Activated T-cell treated with anti-CD3 and anti-CD28 coated beads, Interleukin-2, amount 50 U/mL, for 24 hours (primary cell): ENCODE data around the gene MTREX.

Source experiments
- DNase-seq: peaks from one replicate; pipeline ENCODE4 v3.0.0-alpha.2; 2020
- H3K27ac Mint-ChIP-seq: 2 replicates; pipeline ENCODE4 v1.8.0; 2020; ENCODE audit warnings: mild to moderate bottlenecking, mixed read lengths
- H3K27me3 Mint-ChIP-seq: 2 replicates; pipeline ENCODE4 v1.8.0; 2020; ENCODE audit warnings: mixed read lengths
- H3K36me3 Mint-ChIP-seq: 2 replicates; pipeline ENCODE4 v1.8.0; 2020; ENCODE audit warnings: low read depth, mixed read lengths
- H3K4me1 Mint-ChIP-seq: 2 replicates; pipeline ENCODE4 v1.8.0; 2020; ENCODE audit warnings: low read depth, mixed read lengths
- H3K4me3 Mint-ChIP-seq: 2 replicates; pipeline ENCODE4 v1.8.0; 2020; ENCODE audit warnings: mild to moderate bottlenecking, moderate library complexity, mixed read lengths
- H3K9me3 Mint-ChIP-seq: 2 replicates; pipeline ENCODE4 v1.8.0; 2020; ENCODE audit warnings: mixed read lengths

The MTREX gene

GRCh38 chr5:55343107-55343506, 35.3 kb downstream of the MTREX start:
- Mint-ChIP-seq H3K36me3 (peaks cover 91% of the 10 kb centered on the region), H3K4me3 (no peak overlapping the region), H3K27ac (peak overlapping the region; percentile 5), H3K27me3 (no peaks in the 10 kb centered on the region), H3K4me1 (peaks cover 30% of the 10 kb centered on the region), H3K9me3 (no peaks in the 10 kb centered on the region)
- DNase-seq = no peak

GRCh38 chr5:55343609-55344008, 35.8 kb downstream of the MTREX start:
- Mint-ChIP-seq H3K4me3 (no peak overlapping the region), H3K27me3 (no peaks in the 10 kb centered on the region), H3K9me3 (no peaks in the 10 kb centered on the region), H3K27ac (peak overlapping the region; percentile 5), H3K4me1 (peaks cover 25% of the 10 kb centered on the region), H3K36me3 (peaks cover 92% of the 10 kb centered on the region)
- DNase-seq = no peak

- Mint-ChIP-seq H3K27ac (no peak overlapping the region), H3K9me3 (no peaks in the 10 kb centered on the region), H3K27me3 (no peaks in the 10 kb centered on the region), H3K4me1 (peaks cover 16% of the 10 kb centered on the region), H3K36me3 (peaks cover 93% of the 10 kb centered on the region), H3K4me3 (no peak overlapping the region)
- DNase-seq = peak; percentile 63
These were observed 36.7 kb downstream of the MTREX start for GRCh38 chr5:55344392-55344992.

- H3K4me3 Mint-ChIP-seq = no peak overlapping the region
- peaks cover 13% of the 10 kb centered on the region for H3K4me1 Mint-ChIP-seq
- H3K36me3 Mint-ChIP-seq = peaks cover 96% of the 10 kb centered on the region
- no peaks in the 10 kb centered on the region for H3K9me3 Mint-ChIP-seq
- H3K27ac Mint-ChIP-seq = no peak overlapping the region
- no peaks in the 10 kb centered on the region for H3K27me3 Mint-ChIP-seq
- no peak for DNase-seq
These were observed 37.5 kb downstream of the MTREX start for GRCh38 chr5:55345327-55345726.

GRCh38 chr5:55347786-55348185, 40.0 kb downstream of the MTREX start:
- Mint-ChIP-seq H3K27me3 (no peaks in the 10 kb centered on the region), H3K4me3 (no peak overlapping the region), H3K9me3 (no peaks in the 10 kb centered on the region), H3K36me3 (peaks cover 96% of the 10 kb centered on the region), H3K4me1 (peaks cover 14% of the 10 kb centered on the region), H3K27ac (peak overlapping the region; percentile 2)
- DNase-seq = no peak

GRCh38 chr5:55350754-55351153, 43.0 kb downstream of the MTREX start:
- Mint-ChIP-seq H3K27me3 (no peaks in the 10 kb centered on the region), H3K36me3 (peaks cover 94% of the 10 kb centered on the region), H3K27ac (no peak overlapping the region), H3K9me3 (no peaks in the 10 kb centered on the region), H3K4me3 (no peak overlapping the region), H3K4me1 (peaks cover 9% of the 10 kb centered on the region)
- DNase-seq = no peak

- no peaks in the 10 kb centered on the region for H3K9me3 Mint-ChIP-seq
- H3K27ac Mint-ChIP-seq = no peak overlapping the region
- H3K4me3 Mint-ChIP-seq = no peak overlapping the region
- H3K36me3 Mint-ChIP-seq = peaks cover 82% of the 10 kb centered on the region
- no peak for DNase-seq
- no peaks in the 10 kb centered on the region for H3K4me1 Mint-ChIP-seq
- H3K27me3 Mint-ChIP-seq = no peaks in the 10 kb centered on the region
These were observed 49.1 kb downstream of the MTREX start for GRCh38 chr5:55356896-55357295.

GRCh38 chr5:55360190-55360589, 52.4 kb downstream of the MTREX start:
- Mint-ChIP-seq H3K4me3 (no peak overlapping the region), H3K9me3 (no peaks in the 10 kb centered on the region), H3K4me1 (peaks cover 22% of the 10 kb centered on the region), H3K27me3 (no peaks in the 10 kb centered on the region), H3K36me3 (peaks cover 83% of the 10 kb centered on the region), H3K27ac (peak overlapping the region; percentile 11)
- DNase-seq = no peak

- H3K36me3 Mint-ChIP-seq = peaks cover 82% of the 10 kb centered on the region
- DNase-seq = no peak
These were observed 56.1 kb downstream of the MTREX start for GRCh38 chr5:55363856-55364255.

GRCh38 chr5:55364537-55365055, 56.8 kb downstream of the MTREX start:
- no peak for DNase-seq
- Mint-ChIP-seq H3K36me3 (peaks cover 79% of the 10 kb centered on the region), H3K27ac (peak overlapping the region; percentile 92), H3K4me3 (no peak overlapping the region), H3K27me3 (no peaks in the 10 kb centered on the region), H3K4me1 (peaks cover 25% of the 10 kb centered on the region), H3K9me3 (no peaks in the 10 kb centered on the region)

More at GRCh38 chr5:55363856-55364255, 56.1 kb downstream of the MTREX start:
- Mint-ChIP-seq H3K27ac (peak overlapping the region; percentile 92), H3K27me3 (no peaks in the 10 kb centered on the region), H3K9me3 (no peaks in the 10 kb centered on the region), H3K4me3 (no peak overlapping the region), H3K4me1 (peaks cover 25% of the 10 kb centered on the region)

GRCh38 chr5:55370291-55370925, 62.6 kb downstream of the MTREX start:
- Mint-ChIP-seq H3K9me3 (peaks cover 15% of the 10 kb centered on the region), H3K4me1 (peaks cover 2% of the 10 kb centered on the region), H3K27ac (no peak overlapping the region), H3K36me3 (peaks cover 88% of the 10 kb centered on the region), H3K4me3 (no peak overlapping the region), H3K27me3 (no peaks in the 10 kb centered on the region)
- no peak for DNase-seq

- H3K4me3 Mint-ChIP-seq = no peak overlapping the region
- no peak overlapping the region for H3K27ac Mint-ChIP-seq
- H3K9me3 Mint-ChIP-seq = peaks cover 15% of the 10 kb centered on the region
- peaks cover 89% of the 10 kb centered on the region for H3K36me3 Mint-ChIP-seq
- H3K27me3 Mint-ChIP-seq = no peaks in the 10 kb centered on the region
- no peaks in the 10 kb centered on the region for H3K4me1 Mint-ChIP-seq
- no peak for DNase-seq
These were observed 63.4 kb downstream of the MTREX start for GRCh38 chr5:55371145-55371544.

- Mint-ChIP-seq H3K9me3 (peaks cover 15% of the 10 kb centered on the region), H3K36me3 (peaks cover 83% of the 10 kb centered on the region), H3K4me3 (no peak overlapping the region), H3K27ac (no peak overlapping the region), H3K27me3 (no peaks in the 10 kb centered on the region), H3K4me1 (no peaks in the 10 kb centered on the region)
- DNase-seq = no peak
These were observed 64.5 kb downstream of the MTREX start for GRCh38 chr5:55372130-55372925.

GRCh38 chr5:55377810-55378209, 70.0 kb downstream of the MTREX start:
- H3K36me3 Mint-ChIP-seq = peaks cover 86% of the 10 kb centered on the region
- H3K4me3 Mint-ChIP-seq = no peak overlapping the region
- no peak for DNase-seq
- H3K9me3 Mint-ChIP-seq = peaks cover 20% of the 10 kb centered on the region
- H3K27me3 Mint-ChIP-seq = no peaks in the 10 kb centered on the region
- no peak overlapping the region for H3K27ac Mint-ChIP-seq
- peaks cover 5% of the 10 kb centered on the region for H3K4me1 Mint-ChIP-seq

GRCh38 chr5:55383254-55383653, 75.5 kb downstream of the MTREX start:
- Mint-ChIP-seq H3K4me3 (no peak overlapping the region), H3K27ac (no peak overlapping the region), H3K27me3 (no peaks in the 10 kb centered on the region), H3K4me1 (peaks cover 22% of the 10 kb centered on the region), H3K9me3 (peaks cover 23% of the 10 kb centered on the region), H3K36me3 (peaks cover 88% of the 10 kb centered on the region)
- no peak for DNase-seq
